ENCODE results near the gene AKT1. TPM values are rescaled to one million over a fixed set of nuclear protein-coding genes. Genes with fewer than 3 reads are reported as not detected.

Gene AKT1
- total RNA-seq, 1 experiment from 2014 or later: 164 TPM

DNA sequence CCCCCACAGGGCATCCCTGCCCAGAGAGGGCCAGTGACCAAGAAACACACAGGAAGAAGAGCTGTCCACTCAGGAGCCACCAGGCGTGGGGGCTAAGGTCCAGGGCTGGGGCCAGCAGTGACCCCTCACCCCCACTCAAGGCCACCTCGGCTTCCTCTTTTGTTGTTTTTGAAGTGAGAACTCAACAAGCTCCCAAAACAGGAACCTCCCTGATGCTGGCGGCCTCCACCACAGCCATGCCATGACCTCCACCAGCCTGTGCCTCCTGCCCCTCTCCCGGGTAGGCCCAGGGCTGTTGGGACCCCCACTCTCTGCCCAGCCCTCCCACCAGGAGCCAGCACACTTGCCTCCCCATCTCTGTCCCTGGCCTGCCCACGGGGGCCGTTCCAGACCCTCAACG, 7.8 kb downstream of the AKT1 start:
- no peaks in the 10 kb centered on the region for H3K27me3 ChIP-seq
- peaks cover 15% of the 10 kb centered on the region for H3K4me1 ChIP-seq
- no peak overlapping the region for H3K27ac ChIP-seq
- peaks cover 33% of the 10 kb centered on the region for H3K36me3 ChIP-seq
- no peaks in the 10 kb centered on the region for H3K9me3 ChIP-seq (replicated peaks)
- H3K4me3 ChIP-seq: no peak overlapping the region
- DNase-seq: no peak

- DNase-seq: no peak
- H3K27me3 ChIP-seq: no peaks in the 10 kb centered on the region
Measured at GRCh38 chr14:104786726-104787675, 8.5 kb downstream of the AKT1 start.

DNA sequence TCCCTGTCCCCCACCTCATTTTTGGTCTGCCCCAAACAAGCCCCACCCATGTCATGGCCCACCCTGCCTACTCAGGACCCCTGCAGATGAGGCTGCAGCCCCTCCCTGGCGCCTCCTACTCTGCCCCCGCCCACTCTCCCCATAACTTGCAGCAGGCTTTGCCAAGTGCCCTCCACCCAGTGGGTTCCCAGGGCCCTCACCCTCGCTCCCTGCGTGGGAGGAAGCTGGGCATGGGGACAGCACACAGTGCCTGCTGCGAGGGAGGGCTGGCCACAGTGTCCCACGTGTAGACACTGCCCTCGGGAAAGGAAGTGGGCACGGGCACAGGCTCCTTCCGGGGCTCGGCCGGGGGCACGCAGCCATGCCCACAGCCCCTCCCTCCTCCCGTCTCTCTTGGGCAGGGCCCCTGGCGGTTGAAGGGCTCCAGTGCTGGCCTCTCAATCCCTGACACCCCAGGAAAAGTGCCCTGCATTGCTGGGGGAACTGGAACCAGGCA, 9.4 kb downstream of the AKT1 start:
- peaks cover 24% of the 10 kb centered on the region for H3K36me3 ChIP-seq
- no peak for DNase-seq

More at GRCh38 chr14:104786726-104787675, 8.5 kb downstream of the AKT1 start:
- no peak overlapping the region for H3K4me3 ChIP-seq
- peaks cover 15% of the 10 kb centered on the region for H3K4me1 ChIP-seq
- H3K9me3 ChIP-seq (replicated peaks): no peaks in the 10 kb centered on the region
- H3K27ac ChIP-seq: no peak overlapping the region
- H3K36me3 ChIP-seq: peaks cover 31% of the 10 kb centered on the region

GRCh38 chr14:104785708-104786080, 9.9 kb downstream of the AKT1 start:
- H3K27ac ChIP-seq: no peak overlapping the region
- H3K4me3 ChIP-seq: no peak overlapping the region
- DNase-seq: no peak
- peaks cover 22% of the 10 kb centered on the region for H3K36me3 ChIP-seq
- H3K27me3 ChIP-seq: no peaks in the 10 kb centered on the region
- peaks cover 15% of the 10 kb centered on the region for H3K4me1 ChIP-seq
- H3K9me3 ChIP-seq (replicated peaks): no peaks in the 10 kb centered on the region

More for the DNA sequence above, 9.4 kb downstream of the AKT1 start:
- Histone ChIP-seq H3K27me3 (no peaks in the 10 kb centered on the region), H3K27ac (no peak overlapping the region), H3K9me3 (replicated peaks) (no peaks in the 10 kb centered on the region), H3K4me3 (no peak overlapping the region), H3K4me1 (peaks cover 15% of the 10 kb centered on the region)

- H3K4me1 ChIP-seq: peaks cover 15% of the 10 kb centered on the region
- H3K9me3 ChIP-seq (replicated peaks): no peaks in the 10 kb centered on the region
- H3K4me3 ChIP-seq: no peak overlapping the region
- no peak overlapping the region for H3K27ac ChIP-seq
- H3K36me3 ChIP-seq: peaks cover 20% of the 10 kb centered on the region
- H3K27me3 ChIP-seq: no peaks in the 10 kb centered on the region
- no peak for DNase-seq
Measured at GRCh38 chr14:104784846-104785707, 10.5 kb downstream of the AKT1 start.

- H3K9me3 ChIP-seq (replicated peaks): no peaks in the 10 kb centered on the region
- peaks cover 15% of the 10 kb centered on the region for H3K4me1 ChIP-seq
- no peaks in the 10 kb centered on the region for H3K27me3 ChIP-seq
- peaks cover 16% of the 10 kb centered on the region for H3K36me3 ChIP-seq
- no peak overlapping the region for H3K27ac ChIP-seq
- DNase-seq: no peak
- no peak overlapping the region for H3K4me3 ChIP-seq
Measured at GRCh38 chr14:104784218-104784568, 11.4 kb downstream of the AKT1 start.

DNA sequence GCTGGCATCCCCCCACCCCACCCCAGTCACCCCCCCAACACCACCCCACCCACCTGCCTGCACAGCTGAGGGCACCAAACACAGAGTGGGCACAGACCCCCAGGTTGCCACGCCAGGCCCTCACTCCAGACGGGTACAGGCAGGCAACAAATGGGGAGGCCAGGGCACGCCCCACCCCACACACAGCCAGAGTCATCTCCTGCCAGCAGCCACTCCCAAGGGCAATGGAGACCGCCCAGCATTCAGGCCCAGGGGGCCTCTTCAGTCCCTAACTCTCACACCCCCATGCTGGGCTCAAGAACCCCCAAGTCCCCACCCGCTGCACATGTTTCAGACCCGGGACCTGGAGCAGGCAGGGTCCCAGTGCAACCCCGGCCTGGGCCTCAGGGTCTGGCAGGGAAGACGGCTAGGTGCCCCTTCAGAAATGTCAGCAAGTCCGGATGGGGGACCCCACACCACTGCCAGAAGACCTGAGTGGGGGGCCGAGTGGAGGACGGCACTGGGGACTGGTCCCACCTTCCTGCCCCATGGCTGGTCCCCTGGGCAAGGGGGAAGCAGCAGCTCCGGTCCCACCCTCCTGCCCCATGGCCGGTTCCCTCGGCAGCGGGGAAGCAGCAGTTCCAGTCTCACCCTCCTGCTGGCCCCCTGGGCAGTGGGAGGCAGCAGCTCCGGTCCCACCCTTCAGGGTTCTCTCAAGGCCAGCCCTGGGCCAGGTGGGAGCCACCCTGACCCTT, 11.9 kb downstream of the AKT1 start:
- H3K4me3 ChIP-seq: no peak overlapping the region
- no peak overlapping the region for H3K27ac ChIP-seq
- H3K9me3 ChIP-seq (replicated peaks): no peaks in the 10 kb centered on the region
- H3K4me1 ChIP-seq: peaks cover 10% of the 10 kb centered on the region
- peaks cover 13% of the 10 kb centered on the region for H3K36me3 ChIP-seq
- no peaks in the 10 kb centered on the region for H3K27me3 ChIP-seq
- DNase-seq: no peak

- Histone ChIP-seq H3K4me3 (no peak overlapping the region), H3K36me3 (peaks cover 11% of the 10 kb centered on the region), H3K4me1 (peaks cover 3% of the 10 kb centered on the region), H3K27ac (no peak overlapping the region), H3K27me3 (no peaks in the 10 kb centered on the region), H3K9me3 (replicated peaks) (no peaks in the 10 kb centered on the region)
- DNase-seq: no peak
Measured at GRCh38 chr14:104782808-104783139, 12.8 kb downstream of the AKT1 start.

DNA sequence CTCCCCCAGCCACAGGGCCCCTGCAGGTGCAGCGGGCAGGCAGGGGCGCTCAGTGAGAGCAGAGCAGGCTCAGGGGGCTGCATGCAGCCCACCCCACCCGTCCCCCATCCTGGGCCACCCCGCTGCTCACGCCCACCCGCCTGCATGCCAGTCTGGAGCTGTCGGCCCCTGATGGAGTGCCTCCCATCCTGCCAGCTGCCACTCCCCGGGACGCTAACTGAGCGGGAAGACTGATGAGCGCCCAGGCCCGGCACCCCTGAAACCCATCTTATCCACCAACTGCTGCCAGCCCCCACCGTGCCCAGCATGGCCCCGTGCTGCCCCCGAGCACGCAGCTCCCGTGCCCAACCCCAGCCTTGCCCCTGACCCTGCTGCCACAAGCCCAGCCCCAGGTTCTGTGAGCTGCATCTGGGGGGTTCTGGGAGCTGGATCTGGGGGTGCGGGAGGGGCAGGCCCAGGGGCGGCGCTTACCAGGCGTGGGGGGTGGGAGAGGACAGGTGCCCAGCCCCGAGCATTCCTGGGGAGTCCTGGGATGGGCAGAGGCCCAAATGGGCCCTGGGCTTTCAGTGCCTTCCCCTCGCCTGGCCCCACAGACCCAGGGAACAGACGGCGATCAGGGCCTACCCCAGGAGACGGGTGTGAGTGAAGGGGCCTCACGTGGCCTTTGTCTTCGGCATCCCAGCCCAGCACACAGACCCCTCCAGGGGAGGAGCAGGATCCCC, 13.3 kb downstream of the AKT1 start:
- Histone ChIP-seq H3K4me3 (no peak overlapping the region), H3K27me3 (no peaks in the 10 kb centered on the region), H3K36me3 (peaks cover 10% of the 10 kb centered on the region), H3K27ac (no peak overlapping the region), H3K4me1 (no peaks in the 10 kb centered on the region), H3K9me3 (replicated peaks) (no peaks in the 10 kb centered on the region)
- DNase-seq: no peak

DNA sequence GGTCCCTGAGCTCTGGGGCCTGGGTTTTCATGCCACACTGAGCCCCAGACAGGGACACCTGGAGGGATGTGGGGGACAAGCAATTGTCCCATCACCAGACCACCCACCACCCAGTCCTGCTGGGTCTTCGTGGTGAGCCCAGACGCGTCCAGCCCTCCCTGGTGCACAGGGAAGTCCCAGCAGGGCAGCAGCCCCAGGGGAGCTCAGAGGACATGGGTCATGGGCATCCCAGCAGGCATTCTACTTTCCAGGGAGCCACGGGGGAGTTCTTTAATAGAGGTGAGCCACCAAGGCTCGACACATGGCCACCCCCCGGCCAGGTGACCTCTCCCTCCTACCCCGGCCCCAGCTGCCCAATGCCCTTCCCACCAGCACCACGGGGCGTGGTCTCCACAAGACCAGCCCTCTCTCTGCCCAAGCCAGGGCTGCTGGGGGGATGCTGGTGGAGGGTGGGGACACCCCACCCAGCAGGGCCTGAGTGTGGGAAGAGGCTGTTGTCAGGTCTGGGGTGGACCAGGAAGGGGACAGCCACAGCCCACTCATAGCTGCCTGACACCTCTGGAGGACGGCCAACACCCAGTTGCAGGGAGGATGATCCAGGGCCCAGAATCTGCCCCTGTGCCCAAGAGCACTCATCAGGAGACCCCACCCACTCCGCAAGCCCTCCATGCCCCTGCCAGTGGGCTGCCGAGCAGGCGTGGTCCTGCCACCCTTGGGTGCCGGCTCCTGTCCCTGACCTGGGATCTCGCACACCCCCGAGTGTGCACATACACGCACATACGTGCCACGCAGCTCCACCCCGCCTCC, 14.1 kb downstream of the AKT1 start:
- Histone ChIP-seq H3K27me3 (no peaks in the 10 kb centered on the region), H3K9me3 (replicated peaks) (no peaks in the 10 kb centered on the region), H3K4me1 (no peaks in the 10 kb centered on the region), H3K4me3 (no peak overlapping the region), H3K36me3 (peaks cover 17% of the 10 kb centered on the region), H3K27ac (no peak overlapping the region)
- DNase-seq: no peak

DNA sequence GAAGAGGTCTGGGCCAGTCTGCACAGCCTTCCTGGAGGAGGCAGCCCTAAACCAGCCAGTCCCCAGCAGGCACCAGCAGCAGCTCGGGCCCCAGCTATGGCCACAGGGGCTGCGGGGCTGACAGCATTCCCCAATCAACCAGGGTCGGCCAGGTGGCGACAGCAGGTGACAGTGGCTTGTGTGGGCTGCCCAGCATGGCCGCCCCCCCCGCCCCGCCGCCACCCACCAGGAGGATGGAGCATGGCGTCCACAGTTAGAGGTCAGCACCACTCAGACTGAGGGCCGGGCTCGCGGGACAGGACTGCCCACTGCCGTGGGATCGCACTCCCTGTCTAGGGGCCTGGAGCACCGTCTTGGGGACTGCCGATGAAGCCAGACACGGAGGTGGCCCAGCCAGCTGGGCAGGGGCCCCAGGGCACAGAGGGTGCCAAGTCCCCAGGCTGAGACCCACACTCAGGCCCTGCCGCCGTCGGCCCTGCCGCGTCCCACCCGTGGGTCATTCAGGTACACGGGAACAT, 15.0 kb downstream of the AKT1 start:
- Histone ChIP-seq H3K4me1 (no peaks in the 10 kb centered on the region), H3K36me3 (peaks cover 23% of the 10 kb centered on the region), H3K27me3 (no peaks in the 10 kb centered on the region), H3K4me3 (no peak overlapping the region), H3K27ac (no peak overlapping the region), H3K9me3 (replicated peaks) (no peaks in the 10 kb centered on the region)
- DNase-seq: no peak

DNA sequence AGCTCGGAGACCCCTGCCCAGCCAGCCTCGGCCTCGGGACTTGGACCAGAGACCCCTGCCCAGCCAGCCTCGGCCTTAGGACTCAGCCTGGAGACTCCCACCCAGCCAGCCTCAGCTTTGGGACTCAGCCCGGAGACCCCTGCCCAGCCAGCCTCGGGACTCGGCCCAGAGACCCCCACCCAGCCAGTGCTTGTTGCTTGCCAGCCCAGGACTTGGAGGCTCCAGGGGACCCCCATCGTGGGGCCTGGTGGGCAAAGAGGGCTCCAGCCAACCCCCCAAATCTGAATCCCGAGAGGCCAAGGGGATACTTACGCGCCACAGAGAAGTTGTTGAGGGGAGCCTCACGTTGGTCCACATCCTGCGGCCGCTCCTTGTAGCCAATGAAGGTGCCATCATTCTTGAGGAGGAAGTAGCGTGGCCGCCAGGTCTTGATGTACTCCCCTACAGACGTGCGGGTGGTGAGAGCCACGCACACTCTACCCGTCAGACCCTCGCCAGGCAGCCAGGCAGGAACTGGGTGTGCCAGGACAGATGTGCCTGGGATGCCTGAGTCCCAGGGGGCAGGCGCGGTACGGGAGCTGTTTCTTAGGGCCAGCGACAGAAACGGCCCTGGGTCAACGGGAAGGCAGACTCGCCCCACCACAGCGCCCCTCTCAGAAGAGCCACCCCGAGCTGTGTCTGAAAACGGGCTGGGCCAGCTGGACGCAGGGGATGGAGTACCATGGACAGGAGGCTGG, 15.6 kb downstream of the AKT1 start:
- Histone ChIP-seq H3K36me3 (peaks cover 29% of the 10 kb centered on the region), H3K4me1 (no peaks in the 10 kb centered on the region), H3K27ac (no peak overlapping the region), H3K27me3 (no peaks in the 10 kb centered on the region), H3K9me3 (replicated peaks) (no peaks in the 10 kb centered on the region), H3K4me3 (no peak overlapping the region)
- no peak for DNase-seq
